Measurements from ENCODE around the gene TTN.

DNA sequence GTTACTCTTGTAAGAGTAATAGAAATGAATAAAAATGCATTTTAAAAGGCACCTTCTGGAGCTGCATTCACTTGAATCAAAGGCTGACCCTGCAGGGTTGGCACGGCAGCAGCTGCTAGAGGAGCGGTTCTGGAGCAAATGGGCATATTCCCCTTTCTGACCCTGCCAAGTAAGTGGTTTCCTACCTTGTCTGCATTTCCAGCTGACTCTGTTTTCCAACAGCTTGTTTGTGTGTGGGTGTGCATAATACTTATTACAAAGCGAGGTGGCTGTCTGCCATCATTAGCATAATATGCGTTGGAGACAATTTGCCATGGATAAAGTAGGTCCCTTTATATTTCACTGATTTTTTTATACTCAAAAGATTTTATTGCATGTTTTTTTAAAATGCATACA is 21.3 kb upstream of the TTN start:
- TF ChIP-seq, protein P1, sequence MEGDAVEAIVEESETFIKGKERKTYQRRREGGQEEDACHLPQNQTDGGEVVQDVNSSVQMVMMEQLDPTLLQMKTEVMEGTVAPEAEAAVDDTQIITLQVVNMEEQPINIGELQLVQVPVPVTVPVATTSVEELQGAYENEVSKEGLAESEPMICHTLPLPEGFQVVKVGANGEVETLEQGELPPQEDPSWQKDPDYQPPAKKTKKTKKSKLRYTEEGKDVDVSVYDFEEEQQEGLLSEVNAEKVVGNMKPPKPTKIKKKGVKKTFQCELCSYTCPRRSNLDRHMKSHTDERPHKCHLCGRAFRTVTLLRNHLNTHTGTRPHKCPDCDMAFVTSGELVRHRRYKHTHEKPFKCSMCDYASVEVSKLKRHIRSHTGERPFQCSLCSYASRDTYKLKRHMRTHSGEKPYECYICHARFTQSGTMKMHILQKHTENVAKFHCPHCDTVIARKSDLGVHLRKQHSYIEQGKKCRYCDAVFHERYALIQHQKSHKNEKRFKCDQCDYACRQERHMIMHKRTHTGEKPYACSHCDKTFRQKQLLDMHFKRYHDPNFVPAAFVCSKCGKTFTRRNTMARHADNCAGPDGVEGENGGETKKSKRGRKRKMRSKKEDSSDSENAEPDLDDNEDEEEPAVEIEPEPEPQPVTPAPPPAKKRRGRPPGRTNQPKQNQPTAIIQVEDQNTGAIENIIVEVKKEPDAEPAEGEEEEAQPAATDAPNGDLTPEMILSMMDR (IDR thresholded peaks at IDR 0.05; ENCODE audit: insufficient read depth, low read depth, low read length) = no peak
- no peak for TF ChIP-seq EZH2 (IDR thresholded peaks at IDR 0.05; ENCODE audit: insufficient read depth, low read length)
